Neural crest cell (in vitro differentiated cells): ENCODE data around the gene XRCC3. TPM values are rescaled to one million over a fixed set of nuclear protein-coding genes. Genes with fewer than 3 reads are reported as not detected.
A peak's percentile ranks its signal among the peaks of the same experiment; 100 is the strongest.

Experiments
- DNase-seq: peaks from one replicate; pipeline ENCODE4 v3.0.0; 2021; ENCODE audit warnings: low read depth, mixed read lengths, low spot score
- H3K27ac Mint-ChIP-seq: one replicate; pipeline ENCODE4 v1.8.0; 2021; ENCODE audit warnings: mild to moderate bottlenecking, mixed read lengths; ENCODE audit not compliant: unreplicated experiment
- H3K27me3 Mint-ChIP-seq: 2 replicates; pipeline ENCODE4 v1.8.0; 2021; ENCODE audit warnings: low read depth, mild to moderate bottlenecking, mixed read lengths
- H3K36me3 Mint-ChIP-seq: 2 replicates; pipeline ENCODE4 v1.8.0; 2021; ENCODE audit warnings: low read depth, mild to moderate bottlenecking, mixed read lengths
- H3K4me1 Mint-ChIP-seq: 2 replicates; pipeline ENCODE4 v1.8.0; 2021; ENCODE audit warnings: mixed read lengths
- H3K4me3 Mint-ChIP-seq: one replicate; pipeline ENCODE4 v1.8.0; 2021; ENCODE audit warnings: mild to moderate bottlenecking, mixed read lengths
- H3K9me3 Mint-ChIP-seq: 2 replicates; pipeline ENCODE4 v1.8.0; 2021; ENCODE audit warnings: mixed read lengths
- total RNA-seq: library from RNA; stranded (reverse); gene quantifications from 2 replicates; pipeline ENCODE4 v1.2.1, GENCODE V29; 2021
- TF ChIP-seq, protein P1 (sequence below): fragments of 200-600 bp; sonication (generic); conservative IDR thresholded peaks from 2 replicates; pipeline ENCODE4 v1.5.0; 2021; ENCODE audit warnings: antibody characterized with exemption, mild to moderate bottlenecking

XRCC3 gene
- total RNA-seq, 1 donor from 2014 or later, result 50.8 TPM

- H3K36me3 Mint-ChIP-seq, result no peaks in the 10 kb centered on the region
- DNase-seq, result no peak
- no peaks in the 10 kb centered on the region for H3K27me3 Mint-ChIP-seq
- H3K4me3 Mint-ChIP-seq, result no peak overlapping the region
- no peaks in the 10 kb centered on the region for H3K9me3 Mint-ChIP-seq
- no peak overlapping the region for H3K27ac Mint-ChIP-seq
- TF ChIP-seq, protein P1, sequence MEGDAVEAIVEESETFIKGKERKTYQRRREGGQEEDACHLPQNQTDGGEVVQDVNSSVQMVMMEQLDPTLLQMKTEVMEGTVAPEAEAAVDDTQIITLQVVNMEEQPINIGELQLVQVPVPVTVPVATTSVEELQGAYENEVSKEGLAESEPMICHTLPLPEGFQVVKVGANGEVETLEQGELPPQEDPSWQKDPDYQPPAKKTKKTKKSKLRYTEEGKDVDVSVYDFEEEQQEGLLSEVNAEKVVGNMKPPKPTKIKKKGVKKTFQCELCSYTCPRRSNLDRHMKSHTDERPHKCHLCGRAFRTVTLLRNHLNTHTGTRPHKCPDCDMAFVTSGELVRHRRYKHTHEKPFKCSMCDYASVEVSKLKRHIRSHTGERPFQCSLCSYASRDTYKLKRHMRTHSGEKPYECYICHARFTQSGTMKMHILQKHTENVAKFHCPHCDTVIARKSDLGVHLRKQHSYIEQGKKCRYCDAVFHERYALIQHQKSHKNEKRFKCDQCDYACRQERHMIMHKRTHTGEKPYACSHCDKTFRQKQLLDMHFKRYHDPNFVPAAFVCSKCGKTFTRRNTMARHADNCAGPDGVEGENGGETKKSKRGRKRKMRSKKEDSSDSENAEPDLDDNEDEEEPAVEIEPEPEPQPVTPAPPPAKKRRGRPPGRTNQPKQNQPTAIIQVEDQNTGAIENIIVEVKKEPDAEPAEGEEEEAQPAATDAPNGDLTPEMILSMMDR, result no peak
- peaks cover 4% of the 10 kb centered on the region for H3K4me1 Mint-ChIP-seq
Observed at GRCh38 chr14:103737432-103738045, 22.3 kb upstream of the XRCC3 start.

DNA sequence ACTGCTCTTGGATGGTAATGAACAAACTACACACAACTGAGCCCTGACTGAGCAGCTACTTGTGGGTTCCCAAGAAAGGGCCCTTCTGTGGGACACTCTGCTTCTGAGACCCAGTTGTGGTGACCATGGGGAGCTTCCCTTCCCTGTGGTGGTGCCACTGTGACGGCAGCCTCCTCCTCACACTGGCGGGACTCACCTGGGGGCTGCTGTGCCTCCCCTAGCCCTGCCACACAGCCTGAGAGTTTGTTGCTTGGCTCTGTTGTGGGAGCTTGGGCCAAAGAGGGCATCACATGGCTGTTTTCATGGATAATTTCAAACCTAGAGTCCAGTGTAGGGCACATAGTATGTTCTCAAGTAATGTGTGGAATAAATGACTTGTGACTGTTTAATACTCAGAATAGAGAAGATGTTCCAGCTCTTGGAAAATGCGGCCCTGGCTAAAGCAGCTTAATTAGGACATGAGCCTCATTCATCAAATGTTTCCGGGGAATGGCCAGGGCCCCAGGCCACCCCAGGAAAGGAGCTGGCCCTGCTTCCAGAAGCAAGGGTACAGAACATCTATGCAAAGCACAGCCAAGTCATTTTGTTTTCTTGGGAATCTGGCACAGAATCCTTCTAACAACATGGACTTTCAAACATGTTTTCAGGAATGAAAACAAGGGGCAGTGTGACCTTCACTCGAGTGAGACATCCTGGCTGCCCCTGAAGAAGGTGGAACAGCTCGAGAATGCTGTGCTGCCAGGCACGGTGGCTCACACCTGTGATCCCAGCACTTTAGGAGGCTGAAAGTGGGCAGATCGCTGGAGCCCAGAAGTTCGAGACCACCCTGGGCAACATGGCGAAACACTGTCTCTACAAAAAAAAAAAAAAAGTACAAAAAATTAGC is 21.5 kb upstream of the XRCC3 start:
- no peak overlapping the region for H3K4me3 Mint-ChIP-seq
- DNase-seq, result no peak
- TF ChIP-seq, protein P1, result no peak
- no peaks in the 10 kb centered on the region for H3K36me3 Mint-ChIP-seq
- H3K9me3 Mint-ChIP-seq, result no peaks in the 10 kb centered on the region
- H3K27ac Mint-ChIP-seq, result no peak overlapping the region
- no peaks in the 10 kb centered on the region for H3K27me3 Mint-ChIP-seq
- peaks cover 4% of the 10 kb centered on the region for H3K4me1 Mint-ChIP-seq

DNA sequence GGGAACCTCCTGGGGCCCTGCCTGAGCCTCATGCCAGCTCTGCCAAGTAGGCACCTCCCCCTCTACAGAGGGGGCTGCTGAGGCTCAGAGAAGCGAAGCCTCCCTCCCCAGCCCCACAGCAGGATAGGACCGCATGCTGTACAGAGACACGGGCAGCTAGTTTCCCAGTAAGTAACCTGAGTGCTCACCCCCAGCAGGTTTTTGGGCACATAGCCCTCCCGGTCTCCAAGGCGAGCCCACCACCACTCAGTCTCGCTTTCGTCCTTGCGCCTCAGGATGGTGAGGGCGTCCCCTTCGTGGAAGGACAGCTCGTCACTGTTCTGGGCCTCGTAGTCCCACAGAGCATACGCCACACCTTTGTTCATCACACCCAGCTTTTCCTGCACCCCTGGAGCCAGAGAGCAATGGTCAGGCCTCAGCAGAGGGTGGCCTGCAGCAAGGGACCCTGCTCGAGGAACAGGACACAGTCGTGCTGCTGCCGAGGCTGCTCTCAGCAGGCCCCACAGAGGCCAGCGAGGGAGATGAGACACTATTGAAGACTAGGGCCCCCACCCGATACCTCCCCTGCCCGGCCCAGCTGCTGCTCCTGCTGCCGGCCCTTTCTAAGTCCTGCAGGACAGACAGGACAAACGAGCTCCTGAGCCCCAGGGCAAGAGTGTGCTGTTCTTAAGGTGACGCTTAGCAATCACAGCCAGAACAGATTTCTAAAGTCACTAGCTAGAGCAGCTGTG is 20.7 kb upstream of the XRCC3 start:
- Mint-ChIP-seq H3K36me3 (no peaks in the 10 kb centered on the region), H3K4me3 (no peak overlapping the region), H3K27ac (no peak overlapping the region), H3K27me3 (no peaks in the 10 kb centered on the region), H3K4me1 (peaks cover 4% of the 10 kb centered on the region), H3K9me3 (no peaks in the 10 kb centered on the region)
- TF ChIP-seq, protein P1, result no peak
- no peak for DNase-seq

DNA sequence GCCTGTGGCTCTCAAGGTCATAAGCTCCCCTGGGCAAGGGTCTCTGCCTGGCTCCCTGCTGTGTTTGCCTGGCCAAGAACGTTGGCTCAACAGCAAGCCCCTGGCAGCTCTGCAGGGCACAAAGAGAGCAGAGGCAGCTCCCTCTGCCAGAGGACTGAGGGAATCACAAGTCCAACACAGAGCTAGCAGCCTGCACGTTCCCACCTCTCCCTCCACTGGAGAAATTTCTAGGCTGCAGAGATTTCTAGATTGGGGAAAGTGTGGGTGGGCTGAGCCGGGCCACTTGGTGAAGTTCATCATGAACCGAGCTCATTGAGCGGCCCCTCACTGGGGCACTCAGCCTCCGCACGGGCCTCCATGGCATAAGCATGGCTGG is 20.2 kb upstream of the XRCC3 start:
- Mint-ChIP-seq H3K27me3 (no peaks in the 10 kb centered on the region), H3K9me3 (no peaks in the 10 kb centered on the region), H3K36me3 (no peaks in the 10 kb centered on the region), H3K27ac (peak overlapping the region; percentile 67), H3K4me3 (no peak overlapping the region), H3K4me1 (peaks cover 4% of the 10 kb centered on the region)
- TF ChIP-seq, protein P1, result no peak
- no peak for DNase-seq

DNA sequence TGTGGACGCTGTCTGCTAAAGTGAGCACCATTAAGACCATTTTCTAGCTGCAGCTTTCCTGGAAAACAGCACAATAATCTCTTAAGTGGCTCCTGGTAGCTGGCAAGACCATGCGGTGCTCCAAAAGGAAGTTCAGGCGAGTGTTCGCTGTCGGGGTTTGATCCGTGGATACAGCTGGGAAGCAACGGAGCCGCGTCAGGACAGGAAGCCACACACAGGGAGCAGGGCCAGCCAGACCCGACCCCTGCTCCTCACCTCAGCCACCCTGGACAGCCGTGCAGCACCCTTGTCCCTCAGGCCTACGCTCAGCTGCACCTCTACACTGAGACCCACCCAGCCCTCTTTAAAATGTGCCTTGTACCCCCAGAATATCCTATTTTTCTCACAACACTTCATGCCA is 19.8 kb upstream of the XRCC3 start:
- H3K4me3 Mint-ChIP-seq, result no peak overlapping the region
- no peaks in the 10 kb centered on the region for H3K9me3 Mint-ChIP-seq
- no peak for DNase-seq
- TF ChIP-seq, protein P1, result no peak
- no peaks in the 10 kb centered on the region for H3K36me3 Mint-ChIP-seq
- H3K27me3 Mint-ChIP-seq, result no peaks in the 10 kb centered on the region
- H3K4me1 Mint-ChIP-seq, result peaks cover 4% of the 10 kb centered on the region
- H3K27ac Mint-ChIP-seq, result peak overlapping the region; percentile 67
